CD14-positive monocyte (primary cell): Measurements from ENCODE around the gene KIF17. TPM values are rescaled to one million over a fixed set of nuclear protein-coding genes. Genes with fewer than 3 reads are reported as not detected.

ENCODE experiments used
- DNase-seq, 3 donors: peaks; one replicate each; pipeline ENCODE4 v3.0.0-alpha.2; 2011 to 2022
- H2AFZ ChIP-seq: 2 replicates; pipeline ENCODE4 v1.6.0; 2012; ENCODE audit warnings: mild to moderate bottlenecking, low read depth, low read length, inconsistent platforms; ENCODE audit not compliant: insufficient read depth, poor library complexity, severe bottlenecking
- H3K27ac ChIP-seq, 2 donors: 1 replicate in 1 of 2; 2 replicates in 1 of 2; pipeline ENCODE4 v1.5.1; 2012 to 2013; ENCODE audit warnings: low read length in 2 of 2, control low read depth in 1 of 2, inconsistent platforms in 1 of 2, low read depth in 1 of 2, mild to moderate bottlenecking in 1 of 2
- H3K27me3 ChIP-seq, 2 donors: one replicate each; pipeline versions ENCODE4 v1.6.0 to v1.6.1; 2011 to 2013; ENCODE audit warnings: low read length in 2 of 2; ENCODE audit not compliant: control insufficient read depth in 2 of 2, insufficient read depth in 2 of 2
- H3K36me3 ChIP-seq, 2 donors: replicated peaks in 1 of 2; 1 replicate in 1 of 2; 2 replicates in 1 of 2; pipeline versions ENCODE4 v1.5.1 to v1.6.1; 2012 to 2013; ENCODE audit warnings: low read length in 2 of 2, control low read depth in 1 of 2, inconsistent platforms in 1 of 2, mild to moderate bottlenecking in 1 of 2; ENCODE audit not compliant: insufficient read depth in 2 of 2, control insufficient read depth in 1 of 2
- H3K4me1 ChIP-seq, 2 donors: 1 replicate in 1 of 2; 2 replicates in 1 of 2; pipeline versions ENCODE4 v1.5.1 to v1.6.1; 2012 to 2013; ENCODE audit warnings: low read length in 2 of 2, control low read depth in 1 of 2, inconsistent platforms in 1 of 2, mild to moderate bottlenecking in 1 of 2, moderate library complexity in 1 of 2; ENCODE audit not compliant: insufficient read depth in 2 of 2, control insufficient read depth in 1 of 2
- H3K4me2 ChIP-seq: replicated peaks from 2 replicates; pipeline ENCODE3; 2012; ENCODE audit warnings: low read length, moderate library complexity, mild to moderate bottlenecking; ENCODE audit not compliant: poor library complexity, severe bottlenecking; ENCODE audit errors: extremely low read depth
- H3K4me3 ChIP-seq, 3 experiments: fragments of 200-600 bp in 1 of 3; sonication (generic) in 1 of 3; replicated peaks in 1 of 3; 1 replicate in 2 of 3; 2 replicates in 1 of 3; pipeline ENCODE4 v1.5.1; 2011 to 2013; ENCODE audit warnings: low read length in 3 of 3, mild to moderate bottlenecking in 3 of 3, control low read depth in 2 of 3, low read depth in 2 of 3, inconsistent platforms in 1 of 3, moderate library complexity in 1 of 3
- H3K79me2 ChIP-seq: 2 replicates; pipeline ENCODE4 v1.6.0; 2012; ENCODE audit warnings: mild to moderate bottlenecking, control low read depth, inconsistent platforms, low read length, moderate library complexity; ENCODE audit not compliant: insufficient read depth
- H3K9ac ChIP-seq: 2 replicates; pipeline ENCODE4 v1.6.0; 2017; ENCODE audit warnings: low read length, mild to moderate bottlenecking; ENCODE audit not compliant: insufficient read depth, poor library complexity, severe bottlenecking
- H3K9me3 ChIP-seq, 2 donors: replicated peaks in 1 of 2; 1 replicate in 1 of 2; 2 replicates in 1 of 2; pipeline versions ENCODE4 v1.5.1 to v1.6.1; 2012 to 2013; ENCODE audit warnings: low read length in 2 of 2, control low read depth in 1 of 2; ENCODE audit not compliant: control insufficient read depth in 1 of 2, insufficient read depth in 1 of 2
- H4K20me1 ChIP-seq: 2 replicates; pipeline ENCODE4 v1.6.0; 2012; ENCODE audit warnings: mild to moderate bottlenecking, low read length, control low read depth, moderate library complexity; ENCODE audit not compliant: insufficient read depth
- H3K27ac Mint-ChIP-seq, 7 donors: one replicate each; pipeline ENCODE4 v1.8.0; 2020; ENCODE audit warnings: mild to moderate bottlenecking in 7 of 7, mixed read lengths in 7 of 7, moderate library complexity in 6 of 7, inconsistent platforms in 2 of 7
- H3K27me3 Mint-ChIP-seq, 3 donors: one replicate each; pipeline ENCODE4 v1.8.0; 2021 to 2022; ENCODE audit warnings: low read depth in 3 of 3, mild to moderate bottlenecking in 3 of 3, mixed read lengths in 3 of 3, moderate library complexity in 3 of 3, inconsistent platforms in 1 of 3
- H3K36me3 Mint-ChIP-seq, 2 donors: one replicate each; pipeline ENCODE4 v1.8.0; 2020; ENCODE audit warnings: mixed read lengths in 2 of 2, inconsistent platforms in 1 of 2, mild to moderate bottlenecking in 1 of 2
- H3K4me1 Mint-ChIP-seq: one replicate; pipeline ENCODE4 v1.8.0; 2020; ENCODE audit warnings: mild to moderate bottlenecking, mixed read lengths
- H3K4me3 Mint-ChIP-seq, 2 donors: one replicate each; pipeline ENCODE4 v1.8.0; 2020; ENCODE audit warnings: mild to moderate bottlenecking in 2 of 2, mixed read lengths in 2 of 2, moderate library complexity in 1 of 2
- H3K9me3 Mint-ChIP-seq, 7 donors: one replicate each; pipeline ENCODE4 v1.8.0; 2020 to 2022; ENCODE audit warnings: mixed read lengths in 7 of 7, mild to moderate bottlenecking in 6 of 7, moderate library complexity in 6 of 7, inconsistent platforms in 2 of 7
- WGBS: methylation state at CpG from one replicate; pipeline ENCODE4 v1.1.5; 2013; ENCODE audit warnings: missing lambda C conversion rate; ENCODE audit not compliant: insufficient coverage; 5-methylcytosine and 5-hydroxymethylcytosine counted together
- intact Hi-C, 2 donors: fragments of 100-400 bp; cut with micrococcal nuclease; formaldehyde crosslinking; loops; one replicate each; pipeline versions ENCODE4 v1.15.0 to v1.15.1; 2023
- polyA plus RNA-seq, 3 donors: library from polyadenylated mRNA; depleted of rRNA in 1 of 3; unstranded in 2 of 3; stranded (reverse) in 1 of 3; fragments of 300-500 nt in 2 of 3; fragments of >200 nt in 1 of 3; fragmentation: Illumina TruSeq in 2 of 3; gene quantifications; 1 replicate in 2 of 3; 2 replicates in 1 of 3; pipeline ENCODE4 v1.2.3, GENCODE V29; 2012 to 2021
- TF ChIP-seq, protein P1 (sequence below): fragments of 200-600 bp; IDR thresholded peaks from one replicate; pipeline ENCODE4 v1.8.0; 2022; ENCODE audit warnings: antibody characterized with exemption, mild to moderate bottlenecking

KIF17 gene
- polyA plus RNA-seq, 3 donors, result 0.16 TPM; not detected in 2

DNA sequence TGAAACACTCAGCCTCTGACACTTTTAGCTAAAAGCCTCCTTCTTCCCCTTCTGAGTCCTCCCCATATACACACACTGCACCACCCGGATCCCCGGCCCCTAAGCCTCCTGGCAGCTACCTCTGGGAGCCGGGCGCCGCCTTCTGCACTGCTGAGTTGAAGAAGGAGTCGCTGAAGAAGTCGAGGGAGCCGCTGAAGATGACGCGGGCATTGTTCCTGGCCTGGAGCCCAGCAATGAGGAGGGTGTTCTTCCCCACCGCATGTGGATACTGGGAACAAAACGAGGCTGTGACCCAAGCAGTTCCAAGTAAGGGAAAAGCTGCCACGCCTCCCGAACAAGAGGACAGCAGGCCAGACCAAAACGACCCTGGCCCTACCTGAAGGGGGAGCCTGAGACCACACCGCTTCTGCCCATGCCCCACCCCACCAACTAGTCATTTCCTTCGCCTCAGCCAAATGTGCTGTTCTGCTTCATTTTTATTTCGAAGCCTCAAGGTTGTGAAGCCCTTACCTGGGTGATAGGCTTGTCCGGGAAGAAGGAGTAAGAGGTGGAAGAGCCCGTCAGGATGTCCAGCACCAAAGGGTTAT is 63.6 kb downstream of the KIF17 start:
- H3K36me3 Mint-ChIP-seq, result peaks cover 85 to 99% of the 10 kb centered on the region in 2 donors
- Histone ChIP-seq H3K4me1 (peaks cover 0 to under 1% of the 10 kb centered on the region in 2 donors), H2AFZ (no peak overlapping the region), H3K9me3 (no peaks in the 10 kb centered on the region), H4K20me1 (peaks cover 65% of the 10 kb centered on the region), H3K27ac (no peak overlapping the region), H3K4me2 (no peak overlapping the region), H3K27me3 (no peaks in the 10 kb centered on the region), H3K79me2 (peaks cover 41% of the 10 kb centered on the region), H3K4me3 (no peak overlapping the region), H3K9ac (no peak overlapping the region), H3K36me3 (peaks cover 84 to 98% of the 10 kb centered on the region in 2 donors)
- peaks cover 1% of the 10 kb centered on the region for H3K4me1 Mint-ChIP-seq
- no peaks in the 10 kb centered on the region for H3K9me3 Mint-ChIP-seq
- no peak for DNase-seq
- 93% methylated on average over 14 of the region's 20 CpGs for WGBS
- intact Hi-C loops, result no loop called here
- TF ChIP-seq, protein P1, sequence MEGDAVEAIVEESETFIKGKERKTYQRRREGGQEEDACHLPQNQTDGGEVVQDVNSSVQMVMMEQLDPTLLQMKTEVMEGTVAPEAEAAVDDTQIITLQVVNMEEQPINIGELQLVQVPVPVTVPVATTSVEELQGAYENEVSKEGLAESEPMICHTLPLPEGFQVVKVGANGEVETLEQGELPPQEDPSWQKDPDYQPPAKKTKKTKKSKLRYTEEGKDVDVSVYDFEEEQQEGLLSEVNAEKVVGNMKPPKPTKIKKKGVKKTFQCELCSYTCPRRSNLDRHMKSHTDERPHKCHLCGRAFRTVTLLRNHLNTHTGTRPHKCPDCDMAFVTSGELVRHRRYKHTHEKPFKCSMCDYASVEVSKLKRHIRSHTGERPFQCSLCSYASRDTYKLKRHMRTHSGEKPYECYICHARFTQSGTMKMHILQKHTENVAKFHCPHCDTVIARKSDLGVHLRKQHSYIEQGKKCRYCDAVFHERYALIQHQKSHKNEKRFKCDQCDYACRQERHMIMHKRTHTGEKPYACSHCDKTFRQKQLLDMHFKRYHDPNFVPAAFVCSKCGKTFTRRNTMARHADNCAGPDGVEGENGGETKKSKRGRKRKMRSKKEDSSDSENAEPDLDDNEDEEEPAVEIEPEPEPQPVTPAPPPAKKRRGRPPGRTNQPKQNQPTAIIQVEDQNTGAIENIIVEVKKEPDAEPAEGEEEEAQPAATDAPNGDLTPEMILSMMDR, result no peak
- H3K4me3 Mint-ChIP-seq, result no peak overlapping the region
- peaks cover 0 to 1% (median 0%) of the 10 kb centered on the region in 3 donors for H3K27me3 Mint-ChIP-seq
- peak overlapping the region in 3 of 7 donors; percentile 10 to 31 (median 15) for H3K27ac Mint-ChIP-seq

GRCh38 chr1:20652300-20652699 is 65.5 kb downstream of the KIF17 start:
- no peak overlapping the region for H3K27ac Mint-ChIP-seq
- no peaks in the 10 kb centered on the region for H3K9me3 ChIP-seq
- no peaks in the 10 kb centered on the region for H3K4me1 Mint-ChIP-seq
- H3K27ac ChIP-seq, result no peak overlapping the region
- peaks cover 89 to 100% of the 10 kb centered on the region in 2 donors for H3K36me3 Mint-ChIP-seq
- no peak overlapping the region for H3K4me3 ChIP-seq
- intact Hi-C loops, result no loop called here
- DNase-seq, result no peak
- H2AFZ ChIP-seq, result no peak overlapping the region
- H3K4me2 ChIP-seq, result no peak overlapping the region
- TF ChIP-seq, protein P1, result no peak
- H3K27me3 Mint-ChIP-seq, result peaks cover 0 to 1% (median 0%) of the 10 kb centered on the region in 3 donors
- no peaks in the 10 kb centered on the region for H3K4me1 ChIP-seq
- WGBS, result 100% methylated on average over 14 of the region's 15 CpGs
- no peaks in the 10 kb centered on the region for H3K9me3 Mint-ChIP-seq
- H3K9ac ChIP-seq, result no peak overlapping the region
- no peaks in the 10 kb centered on the region for H3K27me3 ChIP-seq
- H3K36me3 ChIP-seq, result peaks cover 88 to 98% of the 10 kb centered on the region in 2 donors
- H3K4me3 Mint-ChIP-seq, result no peak overlapping the region
- peaks cover 22% of the 10 kb centered on the region for H3K79me2 ChIP-seq
- peaks cover 48% of the 10 kb centered on the region for H4K20me1 ChIP-seq
